ENCODE data around the gene SLC26A1. TPM values are rescaled to one million over a fixed set of nuclear protein-coding genes. Genes with fewer than 3 reads are reported as not detected.

The SLC26A1 gene
- 1.3 TPM in 1 of 2 replicates, not detected in the other for polyA plus RNA-seq

GRCh38 chr4:993111-994029 is at the start of gene SLC26A1:
Gene SLC26A1 (minus strand): TSS chr4:993404. CDS start chr4:991703, 1,701 bp downstream.

GRCh38 chr4:1011022-1011665 is 17.9 kb upstream of the SLC26A1 start, which contains the start of gene FGFRL1:
Gene FGFRL1 (plus strand): TSS chr4:1011626. CDS start chr4:1012486, 860 bp downstream.

GRCh38 chr4:986879-987623 is 6.2 kb downstream of the SLC26A1 start, which contains the start of gene IDUA:
Gene IDUA (plus strand): TSS chr4:987044. CDS start chr4:987085, 41 bp downstream.

GRCh38 chr4:973431-974397 is 19.5 kb downstream of the SLC26A1 start, which contains the start of gene DGKQ:
Gene DGKQ (minus strand): TSS chr4:973569. CDS start chr4:973482, 87 bp downstream.

Other genes with a start within 250 kb of the SLC26A1 start
- 6.8 and 7.8 TPM in 2 replicates for gene CPLX1, start 167.3 kb downstream of the SLC26A1 start, polyA plus RNA-seq
- 4.9 and 6.9 TPM in 2 replicates for gene GAK, start 61.1 kb downstream of the SLC26A1 start, polyA plus RNA-seq
- 9.4 and 9.9 TPM in 2 replicates for gene TMEM175, start 60.9 kb downstream of the SLC26A1 start, polyA plus RNA-seq
- gene DGKQ, start 19.8 kb downstream of the SLC26A1 start, polyA plus RNA-seq, result 0.47 and 0.91 TPM in 2 replicates
- gene IDUA, start 6.4 kb downstream of the SLC26A1 start, polyA plus RNA-seq, result 0.25 and 0.30 TPM in 2 replicates
- 0.74 and 0.75 TPM in 2 replicates for gene FGFRL1, start 18.2 kb upstream of the SLC26A1 start, polyA plus RNA-seq
- 0.39 and 3.2 TPM in 2 replicates for gene RNF212, start 120.2 kb upstream of the SLC26A1 start, polyA plus RNA-seq
- gene SPON2, start 179.2 kb upstream of the SLC26A1 start, polyA plus RNA-seq, result not detected in 2 replicates